Measurements from ENCODE around the gene ASXL1. TPM values are rescaled to one million over a fixed set of nuclear protein-coding genes. Genes with fewer than 3 reads are reported as not detected.

The ASXL1 gene
- polyA plus RNA-seq, 1 of the 3 experiments (the other 2 are of a cell fraction), result 36.6 TPM

DNA sequence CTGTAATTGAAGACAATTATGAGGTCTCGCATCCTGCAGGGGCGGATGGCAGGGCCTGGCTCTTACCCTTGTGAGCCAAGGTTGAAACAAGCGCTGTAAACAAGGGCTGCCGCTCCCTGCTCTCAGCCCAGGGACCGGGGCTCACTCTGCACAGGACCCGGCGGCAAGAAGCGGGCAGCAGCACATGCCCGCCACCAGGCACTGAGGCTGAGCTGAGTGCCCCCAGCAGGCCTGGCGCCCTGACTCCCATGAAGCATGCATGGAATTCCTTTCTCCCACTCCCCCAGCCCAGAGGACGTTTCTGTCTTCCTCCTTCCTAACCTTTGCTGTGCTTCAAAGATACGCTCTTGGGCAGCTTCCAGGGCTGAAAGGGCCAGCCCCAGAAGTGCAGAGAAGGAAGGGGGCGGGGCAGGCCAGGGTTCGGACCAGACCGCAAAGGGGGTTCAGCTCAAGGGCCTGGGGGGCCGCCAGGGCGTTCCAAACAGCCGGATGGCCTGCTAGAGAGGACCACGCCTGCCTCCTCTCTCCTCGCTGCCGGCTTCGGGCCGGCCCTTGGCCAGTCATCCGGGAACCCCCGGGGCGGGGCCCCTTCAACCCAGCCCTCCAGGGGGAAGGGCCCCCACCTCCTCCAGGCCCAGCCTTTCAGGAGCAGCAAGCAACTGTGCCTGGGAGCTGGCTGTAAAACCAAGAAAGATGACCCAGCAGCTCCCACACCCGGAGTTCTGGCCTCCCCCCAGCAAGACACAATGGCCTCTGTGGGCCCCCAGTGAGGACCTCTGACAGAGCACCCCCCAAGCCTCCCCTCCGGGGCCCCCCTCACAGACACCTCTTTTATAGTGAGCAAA, 117.1 kb downstream of the ASXL1 start (continued):
- TF ChIP-seq, protein P1, sequence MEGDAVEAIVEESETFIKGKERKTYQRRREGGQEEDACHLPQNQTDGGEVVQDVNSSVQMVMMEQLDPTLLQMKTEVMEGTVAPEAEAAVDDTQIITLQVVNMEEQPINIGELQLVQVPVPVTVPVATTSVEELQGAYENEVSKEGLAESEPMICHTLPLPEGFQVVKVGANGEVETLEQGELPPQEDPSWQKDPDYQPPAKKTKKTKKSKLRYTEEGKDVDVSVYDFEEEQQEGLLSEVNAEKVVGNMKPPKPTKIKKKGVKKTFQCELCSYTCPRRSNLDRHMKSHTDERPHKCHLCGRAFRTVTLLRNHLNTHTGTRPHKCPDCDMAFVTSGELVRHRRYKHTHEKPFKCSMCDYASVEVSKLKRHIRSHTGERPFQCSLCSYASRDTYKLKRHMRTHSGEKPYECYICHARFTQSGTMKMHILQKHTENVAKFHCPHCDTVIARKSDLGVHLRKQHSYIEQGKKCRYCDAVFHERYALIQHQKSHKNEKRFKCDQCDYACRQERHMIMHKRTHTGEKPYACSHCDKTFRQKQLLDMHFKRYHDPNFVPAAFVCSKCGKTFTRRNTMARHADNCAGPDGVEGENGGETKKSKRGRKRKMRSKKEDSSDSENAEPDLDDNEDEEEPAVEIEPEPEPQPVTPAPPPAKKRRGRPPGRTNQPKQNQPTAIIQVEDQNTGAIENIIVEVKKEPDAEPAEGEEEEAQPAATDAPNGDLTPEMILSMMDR (IDR thresholded peaks at IDR 0.05), result 0 out of 2 replicates have a peak, but pooled peaks have one; percentile 9
- TF ChIP-seq, protein P2, sequence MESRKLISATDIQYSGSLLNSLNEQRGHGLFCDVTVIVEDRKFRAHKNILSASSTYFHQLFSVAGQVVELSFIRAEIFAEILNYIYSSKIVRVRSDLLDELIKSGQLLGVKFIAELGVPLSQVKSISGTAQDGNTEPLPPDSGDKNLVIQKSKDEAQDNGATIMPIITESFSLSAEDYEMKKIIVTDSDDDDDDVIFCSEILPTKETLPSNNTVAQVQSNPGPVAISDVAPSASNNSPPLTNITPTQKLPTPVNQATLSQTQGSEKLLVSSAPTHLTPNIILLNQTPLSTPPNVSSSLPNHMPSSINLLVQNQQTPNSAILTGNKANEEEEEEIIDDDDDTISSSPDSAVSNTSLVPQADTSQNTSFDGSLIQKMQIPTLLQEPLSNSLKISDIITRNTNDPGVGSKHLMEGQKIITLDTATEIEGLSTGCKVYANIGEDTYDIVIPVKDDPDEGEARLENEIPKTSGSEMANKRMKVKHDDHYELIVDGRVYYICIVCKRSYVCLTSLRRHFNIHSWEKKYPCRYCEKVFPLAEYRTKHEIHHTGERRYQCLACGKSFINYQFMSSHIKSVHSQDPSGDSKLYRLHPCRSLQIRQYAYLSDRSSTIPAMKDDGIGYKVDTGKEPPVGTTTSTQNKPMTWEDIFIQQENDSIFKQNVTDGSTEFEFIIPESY (IDR thresholded peaks at IDR 0.05; ENCODE audit: borderline replicate concordance, low read depth), result no peak
- TF ChIP-seq, protein P3, sequence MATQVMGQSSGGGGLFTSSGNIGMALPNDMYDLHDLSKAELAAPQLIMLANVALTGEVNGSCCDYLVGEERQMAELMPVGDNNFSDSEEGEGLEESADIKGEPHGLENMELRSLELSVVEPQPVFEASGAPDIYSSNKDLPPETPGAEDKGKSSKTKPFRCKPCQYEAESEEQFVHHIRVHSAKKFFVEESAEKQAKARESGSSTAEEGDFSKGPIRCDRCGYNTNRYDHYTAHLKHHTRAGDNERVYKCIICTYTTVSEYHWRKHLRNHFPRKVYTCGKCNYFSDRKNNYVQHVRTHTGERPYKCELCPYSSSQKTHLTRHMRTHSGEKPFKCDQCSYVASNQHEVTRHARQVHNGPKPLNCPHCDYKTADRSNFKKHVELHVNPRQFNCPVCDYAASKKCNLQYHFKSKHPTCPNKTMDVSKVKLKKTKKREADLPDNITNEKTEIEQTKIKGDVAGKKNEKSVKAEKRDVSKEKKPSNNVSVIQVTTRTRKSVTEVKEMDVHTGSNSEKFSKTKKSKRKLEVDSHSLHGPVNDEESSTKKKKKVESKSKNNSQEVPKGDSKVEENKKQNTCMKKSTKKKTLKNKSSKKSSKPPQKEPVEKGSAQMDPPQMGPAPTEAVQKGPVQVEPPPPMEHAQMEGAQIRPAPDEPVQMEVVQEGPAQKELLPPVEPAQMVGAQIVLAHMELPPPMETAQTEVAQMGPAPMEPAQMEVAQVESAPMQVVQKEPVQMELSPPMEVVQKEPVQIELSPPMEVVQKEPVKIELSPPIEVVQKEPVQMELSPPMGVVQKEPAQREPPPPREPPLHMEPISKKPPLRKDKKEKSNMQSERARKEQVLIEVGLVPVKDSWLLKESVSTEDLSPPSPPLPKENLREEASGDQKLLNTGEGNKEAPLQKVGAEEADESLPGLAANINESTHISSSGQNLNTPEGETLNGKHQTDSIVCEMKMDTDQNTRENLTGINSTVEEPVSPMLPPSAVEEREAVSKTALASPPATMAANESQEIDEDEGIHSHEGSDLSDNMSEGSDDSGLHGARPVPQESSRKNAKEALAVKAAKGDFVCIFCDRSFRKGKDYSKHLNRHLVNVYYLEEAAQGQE (IDR thresholded peaks at IDR 0.05; ENCODE audit: low read depth, low read length), result no peak
- TF ChIP-seq TCF12 (IDR thresholded peaks at IDR 0.05) (peak; percentile 17; the same call in 1 of the 2 replicates), YY1 (IDR thresholded peaks at IDR 0.05; ENCODE audit: low read depth) (peak; percentile 66; the same call in 1 of the 2 replicates), FOXM1 (IDR thresholded peaks at IDR 0.05; ENCODE audit: low read depth) (0 out of 2 replicates have a peak, but pooled peaks have one; percentile 50), EP300 (IDR thresholded peaks at IDR 0.05; ENCODE audit: borderline replicate concordance in 1 of 2, low read depth in 1 of 2, low read length in 1 of 2) (peak in 1 of 2 experiments; percentile 78; a peak in 2 of 4 replicates), TAF1 (IDR thresholded peaks at IDR 0.05; ENCODE audit: borderline replicate concordance, low read depth, low read length) (no peak), GATA2 (CRISPR knock-in tag; IDR thresholded peaks at IDR 0.05) (no peak), POLR2AphosphoS5 (IDR thresholded peaks at IDR 0.05; ENCODE audit: low read depth, low read length) (peak; percentile 30; the same call in 1 of the 2 replicates), JUND (IDR thresholded peaks at IDR 0.05) (no peak), RFX5 (IDR thresholded peaks at IDR 0.05; ENCODE audit: low read length) (no peak), MXI1 (IDR thresholded peaks at IDR 0.05; ENCODE audit: low read depth, low read length) (no peak), FOXJ3 (CRISPR knock-in tag; IDR thresholded peaks at IDR 0.05) (no peak)
- TF ChIP-seq, protein P4, sequence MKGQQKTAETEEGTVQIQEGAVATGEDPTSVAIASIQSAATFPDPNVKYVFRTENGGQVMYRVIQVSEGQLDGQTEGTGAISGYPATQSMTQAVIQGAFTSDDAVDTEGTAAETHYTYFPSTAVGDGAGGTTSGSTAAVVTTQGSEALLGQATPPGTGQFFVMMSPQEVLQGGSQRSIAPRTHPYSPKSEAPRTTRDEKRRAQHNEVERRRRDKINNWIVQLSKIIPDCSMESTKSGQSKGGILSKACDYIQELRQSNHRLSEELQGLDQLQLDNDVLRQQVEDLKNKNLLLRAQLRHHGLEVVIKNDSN (IDR thresholded peaks at IDR 0.05; ENCODE audit: borderline replicate concordance, low read depth), result no peak
- TF ChIP-seq, protein P5, sequence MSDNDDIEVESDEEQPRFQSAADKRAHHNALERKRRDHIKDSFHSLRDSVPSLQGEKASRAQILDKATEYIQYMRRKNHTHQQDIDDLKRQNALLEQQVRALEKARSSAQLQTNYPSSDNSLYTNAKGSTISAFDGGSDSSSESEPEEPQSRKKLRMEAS (IDR thresholded peaks at IDR 0.05; ENCODE audit: low read depth), result peak; percentile 58
- TF ChIP-seq, protein P6, sequence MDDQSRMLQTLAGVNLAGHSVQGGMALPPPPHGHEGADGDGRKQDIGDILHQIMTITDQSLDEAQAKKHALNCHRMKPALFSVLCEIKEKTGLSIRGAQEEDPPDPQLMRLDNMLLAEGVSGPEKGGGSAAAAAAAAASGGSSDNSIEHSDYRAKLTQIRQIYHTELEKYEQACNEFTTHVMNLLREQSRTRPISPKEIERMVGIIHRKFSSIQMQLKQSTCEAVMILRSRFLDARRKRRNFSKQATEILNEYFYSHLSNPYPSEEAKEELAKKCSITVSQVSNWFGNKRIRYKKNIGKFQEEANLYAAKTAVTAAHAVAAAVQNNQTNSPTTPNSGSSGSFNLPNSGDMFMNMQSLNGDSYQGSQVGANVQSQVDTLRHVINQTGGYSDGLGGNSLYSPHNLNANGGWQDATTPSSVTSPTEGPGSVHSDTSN (IDR thresholded peaks at IDR 0.05), result peak; percentile 27; the same call in 1 of the 2 replicates
